HEK293 (cell line): ENCODE measurements around the gene SPECC1L.

Source experiments
- BCL6B ChIP-seq: fragments of 450-650 bp; formaldehyde crosslinking; IDR thresholded peaks from 2 replicates; pipeline ENCODE4 v1.5.1; 2017; ENCODE audit warnings: missing biosample characterization, missing genetic modification characterization
- CTCF ChIP-seq: fragments of 450-650 bp; formaldehyde crosslinking; IDR thresholded peaks from 2 replicates; pipeline ENCODE4 v1.5.1; 2016; ENCODE audit warnings: missing biosample characterization, missing genetic modification characterization
- IKZF3 ChIP-seq: fragments of 450-650 bp; IDR thresholded peaks from 2 replicates; pipeline ENCODE4 v1.5.0; 2018; ENCODE audit warnings: missing biosample characterization, mild to moderate bottlenecking, missing genetic modification characterization, moderate library complexity
- MYNN ChIP-seq: fragments of 450-650 bp; formaldehyde crosslinking; IDR thresholded peaks from 2 replicates; pipeline ENCODE4 v1.5.1; 2016; ENCODE audit warnings: missing biosample characterization, missing genetic modification characterization, borderline replicate concordance
- PRDM1 ChIP-seq: fragments of 450-650 bp; formaldehyde crosslinking; IDR thresholded peaks from 2 replicates; pipeline ENCODE4; 2016; ENCODE audit warnings: missing biosample characterization, missing genetic modification characterization
- RBAK ChIP-seq: fragments of 450-650 bp; formaldehyde crosslinking; IDR thresholded peaks from 2 replicates; pipeline ENCODE4 v1.5.1; 2016; ENCODE audit warnings: missing biosample characterization, missing genetic modification characterization
- WT1 ChIP-seq: fragments of 450-650 bp; formaldehyde crosslinking; IDR thresholded peaks from 2 replicates; pipeline ENCODE4 v1.5.1; 2016; ENCODE audit warnings: missing biosample characterization, missing genetic modification characterization
- YY1 ChIP-seq: fragments of 450-650 bp; formaldehyde crosslinking; IDR thresholded peaks from 2 replicates; pipeline ENCODE4 v1.5.1; 2018; ENCODE audit warnings: missing biosample characterization, missing genetic modification characterization
- ZBTB1 ChIP-seq: fragments of 450-650 bp; formaldehyde crosslinking; IDR thresholded peaks from 2 replicates; pipeline ENCODE4 v1.5.1; 2016; ENCODE audit warnings: missing biosample characterization, missing genetic modification characterization
- ZBTB6 ChIP-seq: fragments of 450-650 bp; formaldehyde crosslinking; IDR thresholded peaks from 2 replicates; pipeline ENCODE4 v1.5.1; 2017; ENCODE audit warnings: missing biosample characterization, missing genetic modification characterization
- ZBTB7A ChIP-seq: fragments of 450-650 bp; formaldehyde crosslinking; IDR thresholded peaks from 2 replicates; pipeline ENCODE4 v1.5.1; 2016; ENCODE audit warnings: low read depth, missing biosample characterization, missing genetic modification characterization
- ZBTB8A ChIP-seq: fragments of 450-650 bp; formaldehyde crosslinking; IDR thresholded peaks from 2 replicates; pipeline ENCODE4 v1.5.1; 2016; ENCODE audit warnings: missing biosample characterization, missing genetic modification characterization
- ZIC2 ChIP-seq: fragments of 450-650 bp; formaldehyde crosslinking; IDR thresholded peaks from 2 replicates; pipeline ENCODE4 v1.5.1; 2016; ENCODE audit warnings: missing biosample characterization, missing genetic modification characterization
- ZNF132 ChIP-seq: fragments of 450-650 bp; formaldehyde crosslinking; IDR thresholded peaks from 2 replicates; pipeline ENCODE4 v1.5.1; 2017; ENCODE audit warnings: missing biosample characterization, missing genetic modification characterization, borderline replicate concordance
- ZNF157 ChIP-seq: fragments of 450-650 bp; formaldehyde crosslinking; IDR thresholded peaks from 2 replicates; pipeline ENCODE4 v1.5.1; 2016; ENCODE audit warnings: missing biosample characterization, missing genetic modification characterization
- ZNF174 ChIP-seq: fragments of 450-650 bp; formaldehyde crosslinking; IDR thresholded peaks from 2 replicates; pipeline ENCODE4 v1.5.0; 2017; ENCODE audit warnings: missing biosample characterization, mild to moderate bottlenecking, missing genetic modification characterization
- ZNF18 ChIP-seq: fragments of 450-650 bp; formaldehyde crosslinking; IDR thresholded peaks from 2 replicates; pipeline ENCODE4 v1.5.1; 2016; ENCODE audit warnings: missing biosample characterization, missing genetic modification characterization
- ZNF2 ChIP-seq: fragments of 450-650 bp; formaldehyde crosslinking; IDR thresholded peaks from 2 replicates; pipeline ENCODE4 v1.5.1; 2016; ENCODE audit warnings: missing biosample characterization, missing genetic modification characterization
- ZNF211 ChIP-seq: fragments of 450-650 bp; formaldehyde crosslinking; IDR thresholded peaks from 2 replicates; pipeline ENCODE4 v1.5.1; 2016; ENCODE audit warnings: low read depth, missing biosample characterization, missing genetic modification characterization
- ZNF24 ChIP-seq: fragments of 450-650 bp; formaldehyde crosslinking; IDR thresholded peaks from 2 replicates; pipeline ENCODE4 v1.5.1; 2016; ENCODE audit warnings: missing biosample characterization, missing genetic modification characterization
- ZNF280D ChIP-seq: fragments of 450-650 bp; formaldehyde crosslinking; IDR thresholded peaks from 2 replicates; pipeline ENCODE4 v1.5.1; 2016; ENCODE audit warnings: missing biosample characterization, missing genetic modification characterization
- ZNF335 ChIP-seq: fragments of 450-650 bp; formaldehyde crosslinking; conservative IDR thresholded peaks from 2 replicates; pipeline ENCODE4 v1.5.1; 2016; ENCODE audit warnings: missing biosample characterization, missing genetic modification characterization
- ZNF366 ChIP-seq: fragments of 450-650 bp; formaldehyde crosslinking; conservative IDR thresholded peaks from 2 replicates; pipeline ENCODE4 v1.5.1; 2016; ENCODE audit warnings: missing biosample characterization, missing genetic modification characterization
- ZNF423 ChIP-seq: fragments of 450-650 bp; formaldehyde crosslinking; IDR thresholded peaks from 2 replicates; pipeline ENCODE4 v1.5.1; 2016; ENCODE audit warnings: missing biosample characterization, missing genetic modification characterization
- ZNF501 ChIP-seq: fragments of 450-650 bp; formaldehyde crosslinking; IDR thresholded peaks from 2 replicates; pipeline ENCODE4 v1.5.1; 2016; ENCODE audit warnings: missing biosample characterization, missing genetic modification characterization
- ZNF544 ChIP-seq: fragments of 450-650 bp; formaldehyde crosslinking; IDR thresholded peaks from 2 replicates; pipeline ENCODE4 v1.5.0; 2017; ENCODE audit warnings: missing biosample characterization, missing genetic modification characterization
- ZNF600 ChIP-seq: fragments of 450-650 bp; formaldehyde crosslinking; IDR thresholded peaks from 2 replicates; pipeline ENCODE4 v1.5.1; 2016; ENCODE audit warnings: missing biosample characterization, missing genetic modification characterization
- ZNF629 ChIP-seq: fragments of 450-650 bp; formaldehyde crosslinking; IDR thresholded peaks from 2 replicates; pipeline ENCODE4 v1.5.1; 2017; ENCODE audit warnings: missing biosample characterization, missing genetic modification characterization
- ZNF701 ChIP-seq: fragments of 450-650 bp; formaldehyde crosslinking; IDR thresholded peaks from 2 replicates; pipeline ENCODE4 v1.5.1; 2016; ENCODE audit warnings: missing biosample characterization, missing genetic modification characterization
- ZNF776 ChIP-seq: fragments of 450-650 bp; formaldehyde crosslinking; IDR thresholded peaks from 2 replicates; pipeline ENCODE4 v1.5.0; 2017; ENCODE audit warnings: missing biosample characterization, missing genetic modification characterization, borderline replicate concordance
- ZNF785 ChIP-seq: fragments of 450-650 bp; formaldehyde crosslinking; IDR thresholded peaks from 2 replicates; pipeline ENCODE4 v1.5.1; 2016; ENCODE audit warnings: missing biosample characterization, missing genetic modification characterization
- ZNF837 ChIP-seq: fragments of 450-650 bp; formaldehyde crosslinking; IDR thresholded peaks from 2 replicates; pipeline ENCODE4 v1.5.1; 2016; ENCODE audit warnings: missing biosample characterization, missing genetic modification characterization
- ZXDB ChIP-seq: fragments of 450-650 bp; formaldehyde crosslinking; IDR thresholded peaks from 2 replicates; pipeline ENCODE4 v1.5.1; 2016; ENCODE audit warnings: missing biosample characterization, missing genetic modification characterization

Gene SPECC1L

GRCh38 chr22:24270556-24271385, at the start of gene SPECC1L (continued):
- TF ChIP-seq ZNF629 (tag by site-specific recombination) (0 out of 2 replicates have a peak, but pooled peaks have one; percentile 23), ZXDB (peak; percentile 100), ZNF335 (tag by site-specific recombination) (peak; percentile 89), ZNF837 (tag by site-specific recombination) (no peak), ZNF701 (no peak), ZNF24 (tag by site-specific recombination) (no peak), YY1 (tag by site-specific recombination) (0 out of 2 replicates have a peak, but pooled peaks have one; percentile 29), WT1 (tag by site-specific recombination) (0 out of 2 replicates have a peak, but pooled peaks have one; percentile 14), ZIC2 (tag by site-specific recombination) (peak; percentile 70), ZBTB1 (tag by site-specific recombination) (no peak), ZNF423 (tag by site-specific recombination) (no peak; the same call in 1 of the 2 replicates), PRDM1 (tag by site-specific recombination) (no peak), ZBTB8A (peak; percentile 96), ZBTB7A (0 out of 2 replicates have a peak, but pooled peaks have one; percentile 23), RBAK (no peak), ZNF600 (tag by site-specific recombination) (peak; percentile 55), ZNF157 (tag by site-specific recombination) (no peak), ZNF18 (tag by site-specific recombination) (no peak), BCL6B (tag by site-specific recombination) (no peak), ZBTB6 (no peak), ZNF174 (no peak), ZNF776 (no peak), MYNN (tag by site-specific recombination) (no peak), ZNF785 (no peak), ZNF132 (tag by site-specific recombination) (no peak), IKZF3 (tag by site-specific recombination) (peak; percentile 12; the same call in 1 of the 2 replicates), ZNF211 (no peak), ZNF501 (tag by site-specific recombination) (peak; percentile 27; the same call in 1 of the 2 replicates), ZNF366 (tag by site-specific recombination) (no peak), ZNF544 (tag by site-specific recombination) (no peak), ZNF280D (no peak), ZNF2 (tag by site-specific recombination) (no peak; the same call in 1 of the 2 replicates), CTCF (tag by site-specific recombination) (peak; percentile 53; the same call in 1 of the 2 replicates)
